ENCODE data around the gene IFITM10.

IFITM10 gene

GRCh38 chr11:1750481-1750839 is at the start of gene IFITM10:
TSS of gene IFITM10 (minus strand) at chr11:1750595. CDS start at chr11:1750442, 153 bp downstream.
- Histone ChIP-seq H3K9ac (ENCODE audit: low read depth, low read length) (no peak within 1 kb of the TSS), H3K36me3 (ENCODE audit: control insufficient read depth, insufficient read depth, low read length) (peaks cover 11% of the 10 kb centered on the region), H3K9me3 (ENCODE audit: control insufficient read depth, insufficient read depth, low read length) (no peaks in the 10 kb centered on the region), H3K27me3 (ENCODE audit: control insufficient read depth, insufficient read depth, low read length) (peaks cover 30% of the 10 kb centered on the region), H3K4me1 (ENCODE audit: control insufficient read depth, insufficient read depth, low read length) (no peaks in the 10 kb centered on the region), H3K4me3 (ENCODE audit: low read depth, low read length) (peak within 1 kb of the TSS; percentile 54)

GRCh38 chr11:1797391-1798125 is 47.2 kb upstream of the IFITM10 start:
- Histone ChIP-seq H3K9ac (ENCODE audit: low read depth, low read length) (no peak overlapping the region), H3K4me3 (ENCODE audit: low read depth, low read length) (no peak overlapping the region), H3K4me1 (ENCODE audit: control insufficient read depth, insufficient read depth, low read length) (no peaks in the 10 kb centered on the region), H3K36me3 (ENCODE audit: control insufficient read depth, insufficient read depth, low read length) (no peaks in the 10 kb centered on the region), H3K9me3 (ENCODE audit: control insufficient read depth, insufficient read depth, low read length) (no peaks in the 10 kb centered on the region), H3K27me3 (ENCODE audit: control insufficient read depth, insufficient read depth, low read length) (peaks cover 3% of the 10 kb centered on the region)

GRCh38 chr11:1796413-1797011 is 46.1 kb upstream of the IFITM10 start:
- Histone ChIP-seq H3K36me3 (ENCODE audit: control insufficient read depth, insufficient read depth, low read length) (no peaks in the 10 kb centered on the region), H3K9ac (ENCODE audit: low read depth, low read length) (no peak overlapping the region), H3K4me1 (ENCODE audit: control insufficient read depth, insufficient read depth, low read length) (no peaks in the 10 kb centered on the region), H3K4me3 (ENCODE audit: low read depth, low read length) (no peak overlapping the region), H3K9me3 (ENCODE audit: control insufficient read depth, insufficient read depth, low read length) (no peaks in the 10 kb centered on the region), H3K27me3 (ENCODE audit: control insufficient read depth, insufficient read depth, low read length) (peaks cover 3% of the 10 kb centered on the region)

GRCh38 chr11:1793081-1793480 is 42.7 kb upstream of the IFITM10 start:
- H3K4me3 ChIP-seq (ENCODE audit: low read depth, low read length): no peak overlapping the region

GRCh38 chr11:1792461-1792860 is 42.1 kb upstream of the IFITM10 start:
- no peaks in the 10 kb centered on the region for H3K9me3 ChIP-seq (ENCODE audit: control insufficient read depth, insufficient read depth, low read length)
- no peak overlapping the region for H3K9ac ChIP-seq (ENCODE audit: low read depth, low read length)
- H3K4me1 ChIP-seq (ENCODE audit: control insufficient read depth, insufficient read depth, low read length): no peaks in the 10 kb centered on the region
- H3K4me3 ChIP-seq (ENCODE audit: low read depth, low read length): no peak overlapping the region
- H3K36me3 ChIP-seq (ENCODE audit: control insufficient read depth, insufficient read depth, low read length): no peaks in the 10 kb centered on the region
- peaks cover 6% of the 10 kb centered on the region for H3K27me3 ChIP-seq (ENCODE audit: control insufficient read depth, insufficient read depth, low read length)

More at GRCh38 chr11:1793081-1793480, 42.7 kb upstream of the IFITM10 start:
- H3K36me3 ChIP-seq (ENCODE audit: control insufficient read depth, insufficient read depth, low read length): no peaks in the 10 kb centered on the region
- no peaks in the 10 kb centered on the region for H3K9me3 ChIP-seq (ENCODE audit: control insufficient read depth, insufficient read depth, low read length)
- no peaks in the 10 kb centered on the region for H3K4me1 ChIP-seq (ENCODE audit: control insufficient read depth, insufficient read depth, low read length)
- H3K27me3 ChIP-seq (ENCODE audit: control insufficient read depth, insufficient read depth, low read length): peaks cover 6% of the 10 kb centered on the region
- H3K9ac ChIP-seq (ENCODE audit: low read depth, low read length): no peak overlapping the region

- Histone ChIP-seq H3K4me1 (ENCODE audit: control insufficient read depth, insufficient read depth, low read length) (no peaks in the 10 kb centered on the region), H3K36me3 (ENCODE audit: control insufficient read depth, insufficient read depth, low read length) (no peaks in the 10 kb centered on the region), H3K9ac (ENCODE audit: low read depth, low read length) (no peak overlapping the region), H3K27me3 (ENCODE audit: control insufficient read depth, insufficient read depth, low read length) (peaks cover 6% of the 10 kb centered on the region), H3K4me3 (ENCODE audit: low read depth, low read length) (no peak overlapping the region), H3K9me3 (ENCODE audit: control insufficient read depth, insufficient read depth, low read length) (no peaks in the 10 kb centered on the region)
These were observed 41.5 kb upstream of the IFITM10 start for GRCh38 chr11:1791912-1792311.

GRCh38 chr11:1786466-1786865 is 36.1 kb upstream of the IFITM10 start:
- Histone ChIP-seq H3K27me3 (ENCODE audit: control insufficient read depth, insufficient read depth, low read length) (peaks cover 3% of the 10 kb centered on the region), H3K4me3 (ENCODE audit: low read depth, low read length) (no peak overlapping the region), H3K9ac (ENCODE audit: low read depth, low read length) (no peak overlapping the region), H3K9me3 (ENCODE audit: control insufficient read depth, insufficient read depth, low read length) (no peaks in the 10 kb centered on the region), H3K36me3 (ENCODE audit: control insufficient read depth, insufficient read depth, low read length) (no peaks in the 10 kb centered on the region), H3K4me1 (ENCODE audit: control insufficient read depth, insufficient read depth, low read length) (no peaks in the 10 kb centered on the region)

GRCh38 chr11:1785749-1786413 is 35.5 kb upstream of the IFITM10 start:
- H3K9ac ChIP-seq (ENCODE audit: low read depth, low read length): no peak overlapping the region
- no peaks in the 10 kb centered on the region for H3K4me1 ChIP-seq (ENCODE audit: control insufficient read depth, insufficient read depth, low read length)
- H3K4me3 ChIP-seq (ENCODE audit: low read depth, low read length): no peak overlapping the region
- no peaks in the 10 kb centered on the region for H3K36me3 ChIP-seq (ENCODE audit: control insufficient read depth, insufficient read depth, low read length)
- peaks cover 3% of the 10 kb centered on the region for H3K27me3 ChIP-seq (ENCODE audit: control insufficient read depth, insufficient read depth, low read length)
- H3K9me3 ChIP-seq (ENCODE audit: control insufficient read depth, insufficient read depth, low read length): no peaks in the 10 kb centered on the region

- H3K4me3 ChIP-seq (ENCODE audit: low read depth, low read length): no peak overlapping the region
- H3K27me3 ChIP-seq (ENCODE audit: control insufficient read depth, insufficient read depth, low read length): no peaks in the 10 kb centered on the region
- no peaks in the 10 kb centered on the region for H3K36me3 ChIP-seq (ENCODE audit: control insufficient read depth, insufficient read depth, low read length)
- no peaks in the 10 kb centered on the region for H3K9me3 ChIP-seq (ENCODE audit: control insufficient read depth, insufficient read depth, low read length)
- H3K4me1 ChIP-seq (ENCODE audit: control insufficient read depth, insufficient read depth, low read length): no peaks in the 10 kb centered on the region
- H3K9ac ChIP-seq (ENCODE audit: low read depth, low read length): no peak overlapping the region
These were observed 34.6 kb upstream of the IFITM10 start for GRCh38 chr11:1784761-1785650.

GRCh38 chr11:1783725-1784529 is 33.5 kb upstream of the IFITM10 start:
- Histone ChIP-seq H3K9me3 (ENCODE audit: control insufficient read depth, insufficient read depth, low read length) (no peaks in the 10 kb centered on the region), H3K27me3 (ENCODE audit: control insufficient read depth, insufficient read depth, low read length) (no peaks in the 10 kb centered on the region), H3K4me1 (ENCODE audit: control insufficient read depth, insufficient read depth, low read length) (no peaks in the 10 kb centered on the region), H3K4me3 (ENCODE audit: low read depth, low read length) (no peak overlapping the region), H3K9ac (ENCODE audit: low read depth, low read length) (no peak overlapping the region), H3K36me3 (ENCODE audit: control insufficient read depth, insufficient read depth, low read length) (no peaks in the 10 kb centered on the region)
